ENCODE data around the gene BCL2L13. TPM values are rescaled to one million over a fixed set of nuclear protein-coding genes. Genes with fewer than 3 reads are reported as not detected.

BCL2L13 gene
- polyA plus RNA-seq, 4 donors, result 15.1 to 35.1 (median 20.6) TPM

- no peak for FAIRE-seq
Observed at GRCh38 chr22:17726928-17727897, 88.7 kb downstream of the BCL2L13 start.

DNA sequence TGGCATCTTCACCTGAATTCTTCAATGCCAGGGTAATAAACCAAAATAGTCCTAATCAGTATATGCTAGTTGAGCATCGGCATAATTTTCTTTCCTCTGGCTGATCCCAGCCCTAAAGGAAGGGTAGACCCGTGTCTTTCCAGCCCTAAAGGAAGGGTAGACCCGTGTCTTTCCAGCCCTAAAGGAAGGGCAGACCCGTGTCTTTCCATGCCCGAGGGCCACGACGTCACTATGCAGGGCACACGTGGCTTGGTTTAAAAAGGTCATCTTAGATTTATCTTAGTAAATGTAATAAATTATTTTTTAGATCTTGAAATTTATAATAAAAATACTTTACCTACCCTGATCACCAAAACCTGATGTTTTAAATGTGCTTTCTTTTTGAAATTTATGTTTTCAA lies 90.2 kb downstream of the BCL2L13 start:
- Histone ChIP-seq H3K27me3 (ENCODE audit: control insufficient read depth in 3 of 3, insufficient read depth in 3 of 3, low read length in 3 of 3) (no peaks in the 10 kb centered on the region), H3K4me3 (ENCODE audit: low read depth in 1 of 3, low read length in 3 of 3) (no peak overlapping the region), H3K27ac (ENCODE audit: low read depth in 1 of 3, low read length in 2 of 3) (no peak overlapping the region), H3K36me3 (ENCODE audit: control insufficient read depth in 3 of 3, insufficient read depth in 2 of 3, low read depth in 1 of 3, low read length in 3 of 3) (peaks cover 14 to 30% (median 22%) of the 10 kb centered on the region in 3 donors), H3K4me1 (ENCODE audit: control insufficient read depth in 3 of 3, insufficient read depth in 2 of 3, low read depth in 1 of 3, low read length in 2 of 3) (peaks cover 0 to 10% (median 0%) of the 10 kb centered on the region in 3 donors), H3K9me3 (ENCODE audit: control insufficient read depth in 2 of 2, insufficient read depth in 1 of 2, low read depth in 1 of 2, low read length in 1 of 2) (no peaks in the 10 kb centered on the region)
- FAIRE-seq (no peak), DNase-seq (no peak)
- WGBS, 3 donors, result 86 to 93% (median 92%) methylated on average over 8 of the region's 8 CpGs

More at GRCh38 chr22:17726928-17727897, 88.7 kb downstream of the BCL2L13 start:
- Histone ChIP-seq H3K27me3 (ENCODE audit: control insufficient read depth in 3 of 3, insufficient read depth in 3 of 3, low read length in 3 of 3) (no peaks in the 10 kb centered on the region), H3K27ac (ENCODE audit: low read depth in 1 of 3, low read length in 2 of 3) (no peak overlapping the region), H3K36me3 (ENCODE audit: control insufficient read depth in 3 of 3, insufficient read depth in 2 of 3, low read depth in 1 of 3, low read length in 3 of 3) (peaks cover 14 to 30% (median 18%) of the 10 kb centered on the region in 3 donors), H3K4me3 (ENCODE audit: low read depth in 1 of 3, low read length in 3 of 3) (no peak overlapping the region), H3K9me3 (ENCODE audit: control insufficient read depth in 2 of 2, insufficient read depth in 1 of 2, low read depth in 1 of 2, low read length in 1 of 2) (no peaks in the 10 kb centered on the region), H3K4me1 (ENCODE audit: control insufficient read depth in 3 of 3, insufficient read depth in 2 of 3, low read depth in 1 of 3, low read length in 2 of 3) (peaks cover 0 to 8% (median 0%) of the 10 kb centered on the region in 3 donors)
- DNase-seq, result no peak
- WGBS, 3 donors, result 85 to 91% (median 90%) methylated on average over 18 of the region's 18 CpGs

- Histone ChIP-seq H3K9me3 (ENCODE audit: control insufficient read depth in 2 of 2, insufficient read depth in 1 of 2, low read depth in 1 of 2, low read length in 1 of 2) (no peaks in the 10 kb centered on the region), H3K27ac (ENCODE audit: low read depth in 1 of 3, low read length in 2 of 3) (no peak overlapping the region), H3K36me3 (ENCODE audit: control insufficient read depth in 3 of 3, insufficient read depth in 2 of 3, low read depth in 1 of 3, low read length in 3 of 3) (peaks cover 15 to 32% (median 26%) of the 10 kb centered on the region in 3 donors), H3K4me3 (ENCODE audit: low read depth in 1 of 3, low read length in 3 of 3) (no peak overlapping the region), H3K27me3 (ENCODE audit: control insufficient read depth in 3 of 3, insufficient read depth in 3 of 3, low read length in 3 of 3) (no peaks in the 10 kb centered on the region), H3K4me1 (ENCODE audit: control insufficient read depth in 3 of 3, insufficient read depth in 2 of 3, low read depth in 1 of 3, low read length in 2 of 3) (peaks cover 0 to 10% (median 0%) of the 10 kb centered on the region in 3 donors)
- no peak for FAIRE-seq
- DNase-seq, result no peak
- WGBS, 3 donors, result 86 to 93% (median 87%) methylated on average over 6 of the region's 6 CpGs
Observed at GRCh38 chr22:17729561-17729960, 91.0 kb downstream of the BCL2L13 start.

DNA sequence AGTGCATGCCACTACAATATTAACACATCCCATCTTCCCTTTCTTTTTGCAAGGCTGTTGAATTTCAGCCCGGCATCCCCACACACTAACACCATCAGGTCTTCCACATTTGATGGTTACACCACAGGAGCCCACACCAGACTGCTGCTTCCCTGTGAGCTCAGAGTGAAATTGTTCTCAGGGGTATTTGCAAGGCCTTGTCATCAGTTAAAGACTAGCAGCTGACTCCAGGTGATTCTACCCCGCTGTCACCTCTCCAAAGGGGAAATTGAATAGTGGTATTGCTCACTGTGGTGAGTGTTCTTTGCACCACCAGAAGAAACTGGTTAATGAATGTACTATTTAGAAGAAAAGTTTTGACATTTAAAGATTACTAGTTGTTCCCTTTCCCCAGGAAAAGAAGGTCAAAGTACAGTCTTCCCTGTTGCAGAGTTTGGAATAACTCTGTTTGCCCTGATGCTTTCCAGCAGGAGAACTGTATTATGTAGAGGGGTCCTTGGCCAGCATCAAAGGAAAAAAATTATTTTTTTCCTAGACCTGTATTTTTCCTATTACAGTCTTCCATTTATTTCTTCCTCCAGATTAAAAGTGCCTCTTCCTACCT lies 93.8 kb downstream of the BCL2L13 start:
- Histone ChIP-seq H3K27me3 (ENCODE audit: control insufficient read depth in 3 of 3, insufficient read depth in 3 of 3, low read length in 3 of 3) (no peaks in the 10 kb centered on the region), H3K27ac (ENCODE audit: low read depth in 1 of 3, low read length in 2 of 3) (no peak overlapping the region), H3K36me3 (ENCODE audit: control insufficient read depth in 3 of 3, insufficient read depth in 2 of 3, low read depth in 1 of 3, low read length in 3 of 3) (peaks cover 13 to 38% (median 18%) of the 10 kb centered on the region in 3 donors), H3K4me1 (ENCODE audit: control insufficient read depth in 3 of 3, insufficient read depth in 2 of 3, low read depth in 1 of 3, low read length in 2 of 3) (peaks cover 0 to 5% (median 0%) of the 10 kb centered on the region in 3 donors), H3K9me3 (ENCODE audit: control insufficient read depth in 2 of 2, insufficient read depth in 1 of 2, low read depth in 1 of 2, low read length in 1 of 2) (no peaks in the 10 kb centered on the region), H3K4me3 (ENCODE audit: low read depth in 1 of 3, low read length in 3 of 3) (no peak overlapping the region)
- DNase-seq, result no peak
- 90 to 91% (median 90%) methylated on average over 2 of the region's 2 CpGs for WGBS, 3 donors
- no peak for FAIRE-seq

DNA sequence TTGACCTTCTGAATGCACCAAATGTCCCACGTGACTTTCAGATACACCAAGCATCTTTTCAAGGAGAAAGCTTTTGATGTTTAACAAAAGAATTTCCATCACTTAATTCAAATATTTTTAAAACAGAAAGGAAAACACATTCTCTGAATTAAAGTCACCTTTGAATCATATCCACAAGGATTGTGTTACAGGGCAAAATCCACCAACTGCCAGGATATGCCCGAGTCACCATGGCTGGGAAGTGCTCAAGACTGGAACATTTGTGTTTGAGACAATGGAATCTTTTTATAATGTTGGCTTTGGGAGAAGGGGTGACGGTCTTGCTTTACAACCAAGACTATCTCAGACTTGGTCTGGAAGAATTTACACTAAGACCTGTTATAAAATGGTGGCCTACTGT lies 94.9 kb downstream of the BCL2L13 start:
- H3K9me3 ChIP-seq (ENCODE audit: control insufficient read depth in 2 of 2, insufficient read depth in 1 of 2, low read depth in 1 of 2, low read length in 1 of 2), result no peaks in the 10 kb centered on the region
- H3K27ac ChIP-seq (ENCODE audit: low read depth in 1 of 3, low read length in 2 of 3), result no peak overlapping the region
- no peak for FAIRE-seq
- peaks cover 10 to 38% (median 13%) of the 10 kb centered on the region in 3 donors for H3K36me3 ChIP-seq (ENCODE audit: control insufficient read depth in 3 of 3, insufficient read depth in 2 of 3, low read depth in 1 of 3, low read length in 3 of 3)
- H3K27me3 ChIP-seq (ENCODE audit: control insufficient read depth in 3 of 3, insufficient read depth in 3 of 3, low read length in 3 of 3), result no peaks in the 10 kb centered on the region
- peak; percentile 26 to 33 for DNase-seq
- H3K4me3 ChIP-seq (ENCODE audit: low read depth in 1 of 3, low read length in 3 of 3), result no peak overlapping the region
- H3K4me1 ChIP-seq (ENCODE audit: control insufficient read depth in 3 of 3, insufficient read depth in 2 of 3, low read depth in 1 of 3, low read length in 2 of 3), result peaks cover 0 to 5% (median 0%) of the 10 kb centered on the region in 3 donors
- WGBS, 3 donors, result 52 to 66% (median 59%) methylated on average over 3 of the region's 3 CpGs

DNA sequence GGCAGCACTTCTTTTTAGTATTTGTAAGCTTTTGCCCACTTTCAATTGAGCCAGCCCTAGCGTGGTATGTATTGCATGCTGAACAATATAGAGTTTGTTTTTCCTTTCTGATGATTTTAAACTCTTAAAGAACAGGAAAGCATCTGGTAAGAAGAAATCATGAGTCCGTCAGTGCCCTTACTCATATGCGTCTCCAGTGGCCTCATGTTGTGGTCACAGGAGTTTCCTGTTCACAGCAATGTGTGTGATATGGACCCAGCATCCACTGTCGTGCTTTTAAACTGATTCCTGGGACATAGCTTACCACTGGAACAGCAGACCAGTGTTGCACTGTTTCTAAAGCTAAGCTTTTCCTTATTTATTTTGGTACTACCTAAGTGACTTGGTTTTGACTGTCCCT lies 95.6 kb downstream of the BCL2L13 start:
- H3K4me3 ChIP-seq (ENCODE audit: low read depth in 1 of 3, low read length in 3 of 3), result no peak overlapping the region
- DNase-seq, result no peak
- no peaks in the 10 kb centered on the region for H3K9me3 ChIP-seq (ENCODE audit: control insufficient read depth in 2 of 2, insufficient read depth in 1 of 2, low read depth in 1 of 2, low read length in 1 of 2)
- no peak overlapping the region for H3K27ac ChIP-seq (ENCODE audit: low read depth in 1 of 3, low read length in 2 of 3)
- peaks cover 0 to 5% (median 0%) of the 10 kb centered on the region in 3 donors for H3K4me1 ChIP-seq (ENCODE audit: control insufficient read depth in 3 of 3, insufficient read depth in 2 of 3, low read depth in 1 of 3, low read length in 2 of 3)
- WGBS, 3 donors, result 59 to 82% (median 67%) methylated on average over 4 of the region's 4 CpGs
- peaks cover 10 to 46% (median 13%) of the 10 kb centered on the region in 3 donors for H3K36me3 ChIP-seq (ENCODE audit: control insufficient read depth in 3 of 3, insufficient read depth in 2 of 3, low read depth in 1 of 3, low read length in 3 of 3)
- H3K27me3 ChIP-seq (ENCODE audit: control insufficient read depth in 3 of 3, insufficient read depth in 3 of 3, low read length in 3 of 3), result no peaks in the 10 kb centered on the region
- FAIRE-seq, result no peak

GRCh38 chr22:17738386-17739128 lies 100.0 kb downstream of the BCL2L13 start:
- no peak for FAIRE-seq
- 95 to 96% (median 96%) methylated on average over 21 of the region's 21 CpGs for WGBS, 3 donors
- H3K27ac ChIP-seq (ENCODE audit: low read depth in 1 of 3, low read length in 2 of 3), result no peak overlapping the region
- H3K9me3 ChIP-seq (ENCODE audit: control insufficient read depth in 2 of 2, insufficient read depth in 1 of 2, low read depth in 1 of 2, low read length in 1 of 2), result no peaks in the 10 kb centered on the region
- no peak overlapping the region for H3K4me3 ChIP-seq (ENCODE audit: low read depth in 1 of 3, low read length in 3 of 3)
- no peaks in the 10 kb centered on the region for H3K27me3 ChIP-seq (ENCODE audit: control insufficient read depth in 3 of 3, insufficient read depth in 3 of 3, low read length in 3 of 3)
- H3K36me3 ChIP-seq (ENCODE audit: control insufficient read depth in 3 of 3, insufficient read depth in 2 of 3, low read depth in 1 of 3, low read length in 3 of 3), result peaks cover 4 to 56% (median 6%) of the 10 kb centered on the region in 3 donors
- no peak for DNase-seq
- no peaks in the 10 kb centered on the region for H3K4me1 ChIP-seq (ENCODE audit: control insufficient read depth in 3 of 3, insufficient read depth in 2 of 3, low read depth in 1 of 3, low read length in 2 of 3)
